CD8-positive, alpha-beta memory T cell (primary cell): ENCODE results near the gene SAP130. TPM values are rescaled to one million over a fixed set of nuclear protein-coding genes. Genes with fewer than 3 reads are reported as not detected.

Experiments
- CTCF ChIA-PET: fragments of 350-600 bp; sonication (Branson Sonifier 250); formaldehyde crosslinking; loops from one replicate; lab custom pipeline; 2021; ENCODE audit warnings: antibody characterized with exemption; lab: Charles Lee
- POLR2A ChIA-PET: fragments of 350-600 bp; sonication (Branson Sonifier 250); formaldehyde crosslinking; loops from one replicate; lab custom pipeline; 2021; ENCODE audit warnings: antibody characterized with exemption; lab: Charles Lee
- DNase-seq, 5 donors: peaks; one replicate each; pipeline versions ENCODE4 v3.0.0 to v3.0.0-alpha.2; 2020 to 2022; ENCODE audit warnings: mixed read lengths in 1 of 5
- H3K27ac ChIP-seq: one replicate; pipeline ENCODE4 v1.7.0; 2013; ENCODE audit warnings: low read depth, mild to moderate bottlenecking, low read length, moderate library complexity
- H3K27me3 ChIP-seq: 2 replicates; pipeline ENCODE4 v1.7.0; 2013; ENCODE audit warnings: low read length, mild to moderate bottlenecking; ENCODE audit not compliant: insufficient read depth, poor library complexity, severe bottlenecking
- H3K36me3 ChIP-seq: 2 replicates; pipeline ENCODE4 v1.7.0; 2013; ENCODE audit warnings: mild to moderate bottlenecking, low read length, moderate library complexity; ENCODE audit not compliant: insufficient read depth
- H3K4me1 ChIP-seq: 2 replicates; pipeline ENCODE4 v1.7.0; 2013; ENCODE audit warnings: mild to moderate bottlenecking, low read length, moderate library complexity; ENCODE audit not compliant: insufficient read depth
- H3K4me3 ChIP-seq: 2 replicates; pipeline ENCODE4 v1.7.0; 2013; ENCODE audit warnings: mild to moderate bottlenecking, low read length
- H3K9me3 ChIP-seq: 2 replicates; pipeline ENCODE4 v1.7.0; 2013; ENCODE audit warnings: mild to moderate bottlenecking, low read length
- H3K27ac Mint-ChIP-seq, 8 donors: one replicate each; pipeline ENCODE4 v1.8.0; 2020 to 2021; ENCODE audit warnings: mixed read lengths in 8 of 8, mild to moderate bottlenecking in 6 of 8, inconsistent platforms in 3 of 8, moderate library complexity in 3 of 8
- H3K27me3 Mint-ChIP-seq, 2 donors: one replicate each; pipeline ENCODE4 v1.8.0; 2020 to 2021; ENCODE audit warnings: mixed read lengths in 2 of 2, mild to moderate bottlenecking in 1 of 2, moderate library complexity in 1 of 2
- H3K36me3 Mint-ChIP-seq, 3 donors: one replicate each; pipeline ENCODE4 v1.8.0; 2020 to 2021; ENCODE audit warnings: mixed read lengths in 3 of 3, inconsistent platforms in 1 of 3, mild to moderate bottlenecking in 1 of 3
- H3K4me1 Mint-ChIP-seq, 3 donors: one replicate each; pipeline ENCODE4 v1.8.0; 2020 to 2021; ENCODE audit warnings: mixed read lengths in 3 of 3, inconsistent platforms in 1 of 3, mild to moderate bottlenecking in 1 of 3
- H3K4me3 Mint-ChIP-seq, 7 donors: one replicate each; pipeline ENCODE4 v1.8.0; 2020 to 2021; ENCODE audit warnings: mixed read lengths in 7 of 7, mild to moderate bottlenecking in 6 of 7, moderate library complexity in 4 of 7, inconsistent platforms in 2 of 7
- H3K9me3 Mint-ChIP-seq, 5 donors: one replicate each; pipeline ENCODE4 v1.8.0; 2020 to 2022; ENCODE audit warnings: mixed read lengths in 5 of 5, mild to moderate bottlenecking in 3 of 5, moderate library complexity in 2 of 5, inconsistent platforms in 1 of 5
- polyA plus RNA-seq: library from polyadenylated mRNA; unstranded; fragments of 300-500 nt; fragmentation: Illumina TruSeq; gene quantifications from one replicate; pipeline ENCODE4 v1.2.3, GENCODE V29; 2021
- total RNA-seq, 2 experiments: library from RNA; stranded (reverse); gene quantifications; one replicate each; pipeline ENCODE4 v1.2.3, GENCODE V29; 2021

The SAP130 gene
- total and polyA plus RNA-seq, 3 experiments from 2014 or later: 10.6 to 22.9 (median 22.3) TPM

- peaks cover 16 to 74% (median 20%) of the 10 kb centered on the region in 3 donors for H3K36me3 Mint-ChIP-seq
- Histone ChIP-seq H3K27me3 (no peaks in the 10 kb centered on the region), H3K4me3 (no peak overlapping the region), H3K27ac (no peak overlapping the region), H3K4me1 (no peaks in the 10 kb centered on the region), H3K9me3 (no peaks in the 10 kb centered on the region), H3K36me3 (peaks cover 42% of the 10 kb centered on the region)
- peak overlapping the region in 1 of 8 donors; percentile 29 for H3K27ac Mint-ChIP-seq
- peaks cover 2% of the 10 kb centered on the region in 3 donors for H3K4me1 Mint-ChIP-seq
- no peak overlapping the region for H3K4me3 Mint-ChIP-seq
- ChIA-PET POLR2A (interaction anchor here (0.8 kb wide), 1 partner anchor 11 kb away, joined by 3 read pairs; the partner anchor contains the start of gene SAP130), CTCF (no interaction called here)
- H3K27me3 Mint-ChIP-seq: no peaks in the 10 kb centered on the region
- no peak for DNase-seq
- no peaks in the 10 kb centered on the region for H3K9me3 Mint-ChIP-seq
Measured at GRCh38 chr2:128016620-128017019, 11.2 kb downstream of the SAP130 start.

GRCh38 chr2:128012698-128013097 lies 15.2 kb downstream of the SAP130 start:
- peaks cover 74% of the 10 kb centered on the region for H3K36me3 ChIP-seq
- CTCF ChIA-PET: interaction anchor here (0.7 to 1.8 kb wide), 2 partner anchors 12 to 20 kb away, joined by 3 to 4 read pairs; no protein-coding TSS in a partner anchor
- POLR2A ChIA-PET: no interaction called here

GRCh38 chr2:128008074-128008672 lies 19.7 kb downstream of the SAP130 start:
- CTCF ChIA-PET: no interaction called here

More at GRCh38 chr2:128012698-128013097, 15.2 kb downstream of the SAP130 start:
- no peaks in the 10 kb centered on the region for H3K27me3 ChIP-seq
- no peak overlapping the region for H3K27ac ChIP-seq
- Mint-ChIP-seq H3K36me3 (peaks cover 19 to 95% (median 36%) of the 10 kb centered on the region in 3 donors), H3K4me3 (no peak overlapping the region), H3K27ac (no peak overlapping the region), H3K9me3 (no peaks in the 10 kb centered on the region), H3K4me1 (peaks cover 0 to 2% (median 0%) of the 10 kb centered on the region in 3 donors), H3K27me3 (no peaks in the 10 kb centered on the region)
- no peaks in the 10 kb centered on the region for H3K4me1 ChIP-seq
- H3K4me3 ChIP-seq: no peak overlapping the region
- no peaks in the 10 kb centered on the region for H3K9me3 ChIP-seq
- DNase-seq: no peak

GRCh38 chr2:128004509-128004908 lies 23.4 kb downstream of the SAP130 start:
- no peak overlapping the region for H3K4me3 Mint-ChIP-seq
- H3K36me3 Mint-ChIP-seq: peaks cover 14 to 91% (median 36%) of the 10 kb centered on the region in 3 donors
- no peaks in the 10 kb centered on the region for H3K9me3 Mint-ChIP-seq
- Histone ChIP-seq H3K4me3 (no peak overlapping the region), H3K27ac (no peak overlapping the region), H3K27me3 (no peaks in the 10 kb centered on the region), H3K9me3 (no peaks in the 10 kb centered on the region), H3K36me3 (peaks cover 29% of the 10 kb centered on the region), H3K4me1 (no peaks in the 10 kb centered on the region)
- H3K4me1 Mint-ChIP-seq: peaks cover 0 to 6% (median 4%) of the 10 kb centered on the region in 3 donors
- CTCF ChIA-PET: no interaction called here
- no peak for DNase-seq
- no peaks in the 10 kb centered on the region for H3K27me3 Mint-ChIP-seq
- POLR2A ChIA-PET: no interaction called here
- peak overlapping the region in 1 of 8 donors; percentile 47 for H3K27ac Mint-ChIP-seq

More at GRCh38 chr2:128008074-128008672, 19.7 kb downstream of the SAP130 start:
- Mint-ChIP-seq H3K27ac (peak overlapping the region in 3 of 8 donors; percentile 36 to 85 (median 49)), H3K4me3 (no peak overlapping the region), H3K9me3 (no peaks in the 10 kb centered on the region), H3K36me3 (peaks cover 18 to 95% (median 34%) of the 10 kb centered on the region in 3 donors), H3K4me1 (peaks cover 0 to 6% (median 2%) of the 10 kb centered on the region in 3 donors), H3K27me3 (no peaks in the 10 kb centered on the region)
- no peak for DNase-seq
- Histone ChIP-seq H3K9me3 (no peaks in the 10 kb centered on the region), H3K4me1 (no peaks in the 10 kb centered on the region), H3K36me3 (peaks cover 48% of the 10 kb centered on the region), H3K27ac (no peak overlapping the region), H3K27me3 (no peaks in the 10 kb centered on the region), H3K4me3 (no peak overlapping the region)
- POLR2A ChIA-PET: no interaction called here

GRCh38 chr2:128003463-128003862 lies 24.4 kb downstream of the SAP130 start:
- Histone ChIP-seq H3K9me3 (no peaks in the 10 kb centered on the region), H3K4me1 (no peaks in the 10 kb centered on the region), H3K27ac (no peak overlapping the region), H3K27me3 (no peaks in the 10 kb centered on the region), H3K4me3 (no peak overlapping the region), H3K36me3 (peaks cover 27% of the 10 kb centered on the region)
- CTCF ChIA-PET: no interaction called here
- Mint-ChIP-seq H3K9me3 (no peaks in the 10 kb centered on the region), H3K4me1 (peaks cover 0 to 6% (median 4%) of the 10 kb centered on the region in 3 donors), H3K36me3 (peaks cover 17 to 91% (median 35%) of the 10 kb centered on the region in 3 donors), H3K4me3 (no peak overlapping the region), H3K27ac (peak overlapping the region in 1 of 8 donors; percentile 23), H3K27me3 (no peaks in the 10 kb centered on the region)
- POLR2A ChIA-PET: no interaction called here
- no peak for DNase-seq

- no peak overlapping the region for H3K4me3 ChIP-seq
- Mint-ChIP-seq H3K27me3 (no peaks in the 10 kb centered on the region), H3K4me1 (no peaks in the 10 kb centered on the region), H3K4me3 (no peak overlapping the region), H3K36me3 (peaks cover 9 to 87% (median 35%) of the 10 kb centered on the region in 3 donors), H3K9me3 (no peaks in the 10 kb centered on the region), H3K27ac (peak overlapping the region in 1 of 8 donors; percentile 22)
- no peaks in the 10 kb centered on the region for H3K9me3 ChIP-seq
- H3K27me3 ChIP-seq: no peaks in the 10 kb centered on the region
- CTCF ChIA-PET: no interaction called here
- no peak for DNase-seq
- no peaks in the 10 kb centered on the region for H3K4me1 ChIP-seq
- POLR2A ChIA-PET: no interaction called here
- H3K36me3 ChIP-seq: peaks cover 33% of the 10 kb centered on the region
- H3K27ac ChIP-seq: no peak overlapping the region
Measured at GRCh38 chr2:127996160-127996559, 31.7 kb downstream of the SAP130 start.

- Mint-ChIP-seq H3K27ac (peak overlapping the region in 1 of 8 donors; percentile 22), H3K27me3 (no peaks in the 10 kb centered on the region), H3K4me3 (no peak overlapping the region), H3K36me3 (peaks cover 9 to 83% (median 35%) of the 10 kb centered on the region in 3 donors), H3K9me3 (no peaks in the 10 kb centered on the region), H3K4me1 (no peaks in the 10 kb centered on the region)
- ChIA-PET POLR2A (no interaction called here), CTCF (no interaction called here)
- H3K36me3 ChIP-seq: peaks cover 33% of the 10 kb centered on the region
- H3K9me3 ChIP-seq: no peaks in the 10 kb centered on the region
- H3K4me1 ChIP-seq: no peaks in the 10 kb centered on the region
- H3K4me3 ChIP-seq: no peak overlapping the region
- H3K27ac ChIP-seq: no peak overlapping the region
- no peak for DNase-seq
- no peaks in the 10 kb centered on the region for H3K27me3 ChIP-seq
Measured at GRCh38 chr2:127995725-127996124, 32.1 kb downstream of the SAP130 start.

- Mint-ChIP-seq H3K9me3 (no peaks in the 10 kb centered on the region), H3K4me3 (no peak overlapping the region), H3K36me3 (peaks cover 8 to 84% (median 30%) of the 10 kb centered on the region in 3 donors), H3K4me1 (no peaks in the 10 kb centered on the region), H3K27me3 (no peaks in the 10 kb centered on the region), H3K27ac (peak overlapping the region in 1 of 8 donors; percentile 19)
- no peak for DNase-seq
- Histone ChIP-seq H3K4me1 (no peaks in the 10 kb centered on the region), H3K27ac (no peak overlapping the region), H3K27me3 (no peaks in the 10 kb centered on the region), H3K36me3 (peaks cover 26% of the 10 kb centered on the region), H3K4me3 (no peak overlapping the region), H3K9me3 (no peaks in the 10 kb centered on the region)
- CTCF ChIA-PET: no interaction called here
- POLR2A ChIA-PET: no interaction called here
Measured at GRCh38 chr2:127993659-127994058, 34.2 kb downstream of the SAP130 start.
